Measurements from ENCODE around the gene PTPRR.

GRCh38 chr12:70605976-70606375 lies 314.6 kb downstream of the PTPRR start:
- TF ChIP-seq POLR2A (IDR thresholded peaks at IDR 0.05) (no peak), CTCF (IDR thresholded peaks at IDR 0.05) (no peak), EP300 (IDR thresholded peaks at IDR 0.05) (no peak), POLR2AphosphoS5 (IDR thresholded peaks at IDR 0.05) (no peak)
